22Rv1 (cell line): ENCODE measurements around the gene C2CD2.
"Not testable (repeated sequence)": the region's sequence is repeated elsewhere in the genome, so short reads cannot be mapped to it uniquely, and the experiment has no call there.

Experiments
- H3K27ac ChIP-seq: fragments of 450-650 bp; 2 replicates; pipeline ENCODE4 v1.5.1; 2017
- ZFX ChIP-seq: fragments of 450-650 bp; IDR thresholded peaks from 2 replicates; pipeline ENCODE4 v1.6.1; 2017; ENCODE audit warnings: antibody characterized with exemption, borderline replicate concordance
- TF ChIP-seq, protein P1 (sequence below): fragments of 450-650 bp; IDR thresholded peaks from 2 replicates; pipeline ENCODE4 v1.5.1; 2017; ENCODE audit warnings: mild to moderate bottlenecking

C2CD2 gene

DNA sequence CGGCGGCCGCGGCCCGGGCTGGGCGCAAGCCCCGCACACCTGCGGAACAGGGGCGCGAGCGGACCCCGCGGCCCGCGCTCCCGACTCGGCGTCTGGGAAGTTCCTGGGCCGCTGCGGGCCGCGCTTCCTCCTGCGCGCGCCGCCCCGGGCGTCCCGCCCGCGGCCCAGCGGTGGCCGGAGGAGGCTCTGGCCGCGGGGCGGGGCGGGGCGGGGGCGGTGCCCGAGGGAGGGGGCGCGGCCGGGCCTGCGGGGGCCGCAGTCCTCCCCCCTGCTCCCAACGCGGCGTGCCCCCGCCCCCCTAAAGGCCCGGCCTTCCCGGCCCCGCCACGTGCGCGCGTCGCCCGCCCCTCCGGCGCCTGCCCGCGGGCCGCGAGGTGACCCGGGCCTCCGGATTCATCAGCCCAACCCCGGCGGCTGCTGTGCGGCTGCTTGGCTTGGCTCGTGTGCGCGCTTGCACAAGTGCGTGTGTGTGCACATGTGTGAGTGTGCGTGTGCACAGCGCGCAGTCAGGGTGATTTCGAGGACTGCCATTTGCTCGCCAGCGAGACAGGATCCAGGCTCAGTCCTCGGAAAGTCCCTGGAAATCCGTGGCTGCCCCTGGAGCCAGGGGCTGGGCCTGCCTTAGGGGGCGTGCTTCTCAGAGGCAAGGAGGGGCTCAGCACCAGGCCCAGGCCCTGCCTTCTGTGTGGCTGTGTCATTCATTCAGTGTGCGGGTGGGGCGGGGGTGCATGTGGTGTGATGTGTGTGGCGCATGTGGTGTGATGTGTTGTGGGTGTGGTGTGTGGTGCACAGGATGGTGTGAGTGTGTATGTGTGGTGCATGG lies at the start of gene C2CD2:
C2CD2 (minus strand) TSS at position 188 of the 823 bp plus-strand sequence. CDS start 370 bp downstream, outside the sequence.
- no peak for TF ChIP-seq ZFX
- TF ChIP-seq, protein P1, sequence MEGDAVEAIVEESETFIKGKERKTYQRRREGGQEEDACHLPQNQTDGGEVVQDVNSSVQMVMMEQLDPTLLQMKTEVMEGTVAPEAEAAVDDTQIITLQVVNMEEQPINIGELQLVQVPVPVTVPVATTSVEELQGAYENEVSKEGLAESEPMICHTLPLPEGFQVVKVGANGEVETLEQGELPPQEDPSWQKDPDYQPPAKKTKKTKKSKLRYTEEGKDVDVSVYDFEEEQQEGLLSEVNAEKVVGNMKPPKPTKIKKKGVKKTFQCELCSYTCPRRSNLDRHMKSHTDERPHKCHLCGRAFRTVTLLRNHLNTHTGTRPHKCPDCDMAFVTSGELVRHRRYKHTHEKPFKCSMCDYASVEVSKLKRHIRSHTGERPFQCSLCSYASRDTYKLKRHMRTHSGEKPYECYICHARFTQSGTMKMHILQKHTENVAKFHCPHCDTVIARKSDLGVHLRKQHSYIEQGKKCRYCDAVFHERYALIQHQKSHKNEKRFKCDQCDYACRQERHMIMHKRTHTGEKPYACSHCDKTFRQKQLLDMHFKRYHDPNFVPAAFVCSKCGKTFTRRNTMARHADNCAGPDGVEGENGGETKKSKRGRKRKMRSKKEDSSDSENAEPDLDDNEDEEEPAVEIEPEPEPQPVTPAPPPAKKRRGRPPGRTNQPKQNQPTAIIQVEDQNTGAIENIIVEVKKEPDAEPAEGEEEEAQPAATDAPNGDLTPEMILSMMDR, result no peak
- H3K27ac ChIP-seq, result no peak within 1 kb of the TSS

DNA sequence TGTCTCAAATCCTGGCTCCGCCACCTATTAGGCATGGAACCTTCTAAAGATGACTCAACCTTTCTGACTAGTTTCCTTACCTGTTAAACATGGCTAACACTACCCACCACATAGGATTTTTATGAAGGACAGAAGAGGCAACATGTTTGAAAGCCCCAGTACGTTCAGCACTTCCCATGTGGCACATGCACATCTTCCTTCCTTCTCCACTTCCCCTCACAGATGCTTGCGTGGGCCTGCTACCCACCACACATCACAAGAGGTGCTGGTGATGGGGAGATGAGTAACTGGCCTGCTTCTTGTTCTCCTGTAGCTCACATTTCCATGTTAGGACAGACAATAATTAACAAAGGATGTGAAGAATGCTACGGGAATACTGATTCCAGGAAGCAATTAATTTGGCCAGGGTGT lies 49.2 kb upstream of the C2CD2 start:
- no peak overlapping the region for H3K27ac ChIP-seq
- TF ChIP-seq, protein P1, result no peak
- TF ChIP-seq ZFX, result no peak

- TF ChIP-seq, protein P1, result no peak
- no peak for TF ChIP-seq ZFX
- H3K27ac ChIP-seq, result no peak overlapping the region
Measured at GRCh38 chr21:42002421-42002958, 48.7 kb upstream of the C2CD2 start.

DNA sequence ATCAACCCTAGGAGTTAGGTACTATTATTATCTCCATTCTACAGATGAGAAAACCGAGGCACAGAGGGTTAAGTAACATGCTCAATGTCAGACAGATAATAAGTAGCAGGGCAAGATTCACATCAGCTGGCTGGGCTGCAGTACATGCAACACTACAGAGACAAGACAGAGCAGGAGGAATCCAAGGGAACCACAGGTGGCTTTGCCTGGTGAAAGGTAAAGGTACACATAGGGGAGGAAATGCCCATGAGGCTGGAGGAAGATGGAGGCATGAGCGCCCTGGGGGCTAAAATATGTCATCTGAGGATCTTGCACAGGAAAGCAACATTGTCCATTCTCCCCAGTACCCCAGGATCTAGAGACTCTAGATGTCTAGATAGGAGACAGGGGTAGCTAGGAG lies 48.0 kb upstream of the C2CD2 start:
- H3K27ac ChIP-seq, result no peak overlapping the region
- no peak for TF ChIP-seq ZFX
- TF ChIP-seq, protein P1, result no peak

DNA sequence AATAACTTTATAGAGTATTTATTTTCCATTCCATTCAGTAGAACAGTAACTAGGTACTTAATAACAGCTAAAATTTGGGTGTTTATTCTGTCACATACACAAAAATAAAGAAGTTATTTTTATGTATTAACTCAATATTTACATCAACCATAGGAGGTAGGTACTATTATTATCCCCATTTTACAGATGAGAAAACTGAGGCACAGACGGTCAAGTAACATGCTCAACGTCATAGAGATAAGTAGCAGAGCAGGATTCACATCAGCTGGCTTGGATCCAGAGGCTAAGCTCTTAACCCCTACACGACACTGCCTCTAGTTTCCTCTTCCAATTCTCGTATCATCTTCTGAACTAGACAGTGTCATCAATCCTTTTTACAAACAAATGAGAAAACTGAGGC lies 47.1 kb upstream of the C2CD2 start:
- H3K27ac ChIP-seq, result no peak overlapping the region
- TF ChIP-seq, protein P1, result no peak
- no peak for TF ChIP-seq ZFX

DNA sequence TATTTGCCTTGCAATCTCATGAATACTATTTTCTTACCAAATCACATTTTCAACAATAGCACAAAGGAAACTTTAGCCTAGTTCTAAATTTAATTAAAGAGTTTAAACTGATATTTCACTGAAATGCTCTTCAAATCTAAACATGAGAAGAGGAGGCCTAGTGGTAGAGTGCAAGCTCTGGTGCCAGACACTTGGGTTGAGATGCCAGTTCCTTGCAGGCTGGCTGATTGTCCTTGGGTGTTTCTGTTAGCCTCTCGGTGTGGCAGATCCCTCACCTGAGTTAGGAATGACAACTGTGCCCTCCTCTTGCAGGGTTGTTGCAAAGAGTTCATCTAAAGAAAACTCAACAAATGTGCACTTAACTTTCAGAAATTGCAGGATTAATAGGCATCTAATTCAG lies 43.8 kb upstream of the C2CD2 start:
- TF ChIP-seq, protein P1, result no peak
- no peak for TF ChIP-seq ZFX
- no peak overlapping the region for H3K27ac ChIP-seq

GRCh38 chr21:41995577-41995976 lies 41.8 kb upstream of the C2CD2 start:
- no peak for TF ChIP-seq ZFX
- TF ChIP-seq, protein P1, result no peak
- H3K27ac ChIP-seq, result no peak overlapping the region

GRCh38 chr21:41994613-41995012 lies 40.8 kb upstream of the C2CD2 start:
- not testable (repeated sequence) for H3K27ac ChIP-seq
